HG03280 (cell line): Measurements from ENCODE around the gene ATRN.

Experiments
- ATAC-seq: cut with Tn5 transposase; IDR thresholded peaks from one replicate; pipeline ENCODE4 v1.9.1; 2021; ENCODE audit warnings: mild to moderate bottlenecking, moderate library complexity; ENCODE audit not compliant: unreplicated experiment

The ATRN gene

GRCh38 chr20:3672547-3673171 is 201.8 kb downstream of the ATRN start:
- no peak for ATAC-seq

DNA sequence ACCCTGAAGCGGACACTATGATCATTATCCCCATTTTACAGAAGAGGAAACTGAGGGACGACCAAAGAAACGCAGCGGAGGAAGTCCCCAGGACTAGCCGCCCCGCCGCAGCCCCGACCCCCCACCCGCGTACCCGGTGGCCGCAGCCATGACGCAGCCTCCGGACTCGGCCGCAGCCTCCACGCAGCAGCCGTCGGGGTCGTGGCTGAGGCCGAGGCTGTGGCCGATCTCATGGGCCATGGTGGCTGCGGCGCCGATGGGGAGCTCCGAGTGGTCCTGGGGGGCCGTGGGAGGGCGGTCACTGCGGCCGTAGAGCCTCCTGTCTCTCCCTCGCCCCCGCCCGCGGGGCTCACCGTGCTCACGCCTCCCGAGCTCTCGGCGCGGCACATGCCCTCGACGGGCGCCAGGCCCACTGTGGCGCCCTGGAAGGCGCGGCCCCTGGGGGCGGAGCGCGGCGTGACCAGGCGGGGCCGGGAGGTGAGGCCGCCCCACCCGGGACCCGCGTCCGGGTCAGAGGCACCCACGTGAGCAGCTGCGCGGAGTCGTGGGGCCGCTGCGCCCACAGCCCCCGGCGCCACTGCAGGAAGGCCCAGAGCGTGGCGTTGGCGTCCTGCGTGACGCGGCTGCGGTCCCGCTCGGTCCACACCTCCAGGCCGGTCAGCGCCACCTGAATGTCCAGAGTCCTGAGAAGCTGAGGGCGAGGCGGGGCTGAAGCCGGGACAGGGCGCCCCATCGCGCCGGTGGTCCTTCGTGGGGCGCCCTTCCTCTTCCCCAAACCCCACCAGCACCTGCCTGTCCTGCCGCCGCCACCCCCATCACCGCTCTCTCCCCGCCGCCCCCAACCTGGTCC is 202.6 kb downstream of the ATRN start:
- ATAC-seq, result no peak

GRCh38 chr20:3674447-3674846 is 203.6 kb downstream of the ATRN start:
- ATAC-seq, result no peak

- ATAC-seq, result no peak
Measured at GRCh38 chr20:3674995-3675900, 204.4 kb downstream of the ATRN start.

DNA sequence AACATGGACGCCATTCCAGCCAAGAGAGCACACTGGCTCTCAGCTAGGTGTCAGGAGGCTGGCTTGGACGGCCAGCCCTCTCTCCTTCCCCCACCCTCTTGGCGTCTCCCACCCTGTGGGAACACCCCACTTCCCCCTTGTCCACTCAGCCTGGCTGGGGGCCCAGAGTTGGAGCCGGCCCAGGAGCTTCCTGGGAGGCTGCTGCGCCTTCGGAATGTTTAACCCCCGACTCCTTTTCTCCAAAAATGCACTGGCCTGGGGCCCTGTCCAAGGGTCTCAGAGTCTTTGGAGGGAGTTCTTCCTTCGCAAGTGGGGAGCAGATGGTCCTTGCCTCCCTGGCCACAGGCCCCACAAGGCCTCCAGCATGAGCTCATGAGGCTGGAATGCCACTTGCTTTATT is 206.9 kb downstream of the ATRN start:
- ATAC-seq, result no peak

DNA sequence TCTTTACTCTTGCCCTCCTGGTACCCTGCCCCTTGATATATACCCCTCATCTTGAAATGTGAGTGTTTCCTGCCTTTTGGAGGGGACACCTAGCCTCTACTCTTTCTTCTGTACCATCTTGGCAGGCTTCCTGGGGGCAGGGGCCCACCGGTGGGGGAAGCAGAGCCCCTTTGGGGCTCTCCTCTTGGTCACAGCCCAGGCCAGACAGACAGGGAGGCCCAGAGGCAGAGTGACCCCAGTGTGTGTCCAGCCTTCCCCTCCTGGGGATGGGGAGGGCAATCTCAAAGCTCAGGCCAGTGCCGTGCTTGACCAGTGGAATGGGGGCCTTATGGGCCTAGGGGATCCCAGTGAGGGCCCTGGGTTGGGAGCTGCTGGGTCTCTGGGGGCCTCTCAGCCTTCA is 207.4 kb downstream of the ATRN start:
- no peak for ATAC-seq

DNA sequence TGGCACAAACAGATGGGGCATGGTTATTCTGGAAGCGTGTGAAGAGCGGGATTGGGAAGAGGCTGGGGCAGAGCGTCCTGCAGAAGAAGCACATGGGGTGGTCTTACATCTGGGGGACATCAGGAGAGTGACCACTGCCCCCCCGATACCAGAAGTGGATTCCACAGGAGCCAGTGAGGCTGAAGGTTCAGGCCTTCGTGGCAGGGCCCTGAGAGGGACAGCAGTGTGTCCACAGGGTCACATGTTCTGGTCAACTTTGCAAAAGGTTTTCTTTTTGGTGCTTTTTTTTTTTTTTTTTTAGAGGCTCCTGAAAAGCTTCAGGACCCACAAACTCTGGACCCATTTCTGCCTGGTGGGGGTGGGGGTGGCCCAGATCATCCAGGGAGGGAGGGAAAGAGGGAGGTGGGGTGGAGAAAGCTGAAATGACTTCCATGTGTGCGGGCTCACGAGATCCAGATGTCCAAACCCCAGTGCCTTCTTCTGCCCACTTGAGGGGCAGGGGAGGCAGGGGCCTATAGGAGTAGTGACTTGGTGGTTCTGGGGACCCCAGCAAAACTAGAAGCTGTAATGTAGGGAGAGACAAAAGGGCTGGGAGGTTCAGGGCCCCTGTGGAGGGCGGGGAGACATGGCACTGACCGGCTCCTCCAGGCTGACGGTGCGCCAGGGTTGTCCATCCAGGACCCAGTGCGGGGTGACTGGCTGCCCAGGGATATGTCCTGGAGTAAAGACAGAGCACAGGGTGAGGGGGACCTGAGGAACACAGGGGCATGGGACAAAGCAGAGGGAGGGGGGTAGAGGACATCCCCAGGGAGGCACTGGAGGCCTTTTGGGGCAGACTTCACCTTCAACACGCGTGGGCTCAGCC is 208.3 kb downstream of the ATRN start:
- ATAC-seq, result no peak

DNA sequence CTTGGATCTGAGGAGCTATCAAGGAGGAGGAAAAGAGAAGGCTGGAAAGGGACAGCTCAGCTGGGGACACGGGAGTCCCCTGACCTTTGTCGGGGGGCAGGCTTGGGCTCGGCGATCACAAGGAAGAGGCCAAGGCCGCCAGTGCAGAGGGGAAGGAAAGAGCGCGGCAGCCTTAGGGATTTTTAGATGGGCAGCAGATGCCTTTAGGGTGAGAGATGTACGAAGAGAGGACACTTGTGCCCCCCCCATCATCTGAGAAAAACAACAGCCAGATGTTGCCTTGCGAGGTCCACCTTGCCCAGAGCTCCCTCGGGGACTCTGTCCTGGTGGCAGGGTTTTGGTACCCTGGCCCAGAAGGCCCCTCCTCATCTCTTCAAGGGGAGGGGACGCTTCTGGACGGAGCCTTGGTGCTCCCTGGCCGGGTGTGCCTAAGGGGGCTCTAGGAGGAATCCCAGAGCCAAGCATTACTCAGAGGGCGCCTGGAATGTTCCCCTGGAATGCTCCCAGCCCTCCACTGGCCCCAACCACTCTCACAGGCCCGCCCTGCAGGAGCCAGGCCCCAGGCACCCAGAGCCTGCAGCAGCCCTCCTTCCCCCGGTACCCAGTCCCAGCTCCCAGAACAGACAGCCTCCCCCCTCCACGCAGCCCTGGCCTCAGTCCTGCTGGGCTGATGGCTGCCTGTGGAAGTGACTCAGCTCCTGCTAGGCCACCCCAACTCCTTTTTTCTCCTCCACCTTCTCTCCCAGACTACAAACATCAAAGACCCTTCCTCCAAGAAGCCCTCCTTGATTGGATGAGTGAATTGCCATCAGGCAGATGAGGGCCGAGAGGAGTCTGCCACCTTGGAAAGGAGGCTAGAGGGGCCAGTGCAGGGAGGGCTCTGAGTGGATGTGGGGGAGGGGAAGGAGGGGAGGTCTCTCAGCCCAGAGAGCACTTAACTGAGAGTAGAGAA is 209.2 kb downstream of the ATRN start:
- no peak for ATAC-seq

- ATAC-seq, result no peak
Measured at GRCh38 chr20:3680701-3681351, 210.0 kb downstream of the ATRN start.

GRCh38 chr20:3681352-3681930 is 210.6 kb downstream of the ATRN start:
- no peak for ATAC-seq

DNA sequence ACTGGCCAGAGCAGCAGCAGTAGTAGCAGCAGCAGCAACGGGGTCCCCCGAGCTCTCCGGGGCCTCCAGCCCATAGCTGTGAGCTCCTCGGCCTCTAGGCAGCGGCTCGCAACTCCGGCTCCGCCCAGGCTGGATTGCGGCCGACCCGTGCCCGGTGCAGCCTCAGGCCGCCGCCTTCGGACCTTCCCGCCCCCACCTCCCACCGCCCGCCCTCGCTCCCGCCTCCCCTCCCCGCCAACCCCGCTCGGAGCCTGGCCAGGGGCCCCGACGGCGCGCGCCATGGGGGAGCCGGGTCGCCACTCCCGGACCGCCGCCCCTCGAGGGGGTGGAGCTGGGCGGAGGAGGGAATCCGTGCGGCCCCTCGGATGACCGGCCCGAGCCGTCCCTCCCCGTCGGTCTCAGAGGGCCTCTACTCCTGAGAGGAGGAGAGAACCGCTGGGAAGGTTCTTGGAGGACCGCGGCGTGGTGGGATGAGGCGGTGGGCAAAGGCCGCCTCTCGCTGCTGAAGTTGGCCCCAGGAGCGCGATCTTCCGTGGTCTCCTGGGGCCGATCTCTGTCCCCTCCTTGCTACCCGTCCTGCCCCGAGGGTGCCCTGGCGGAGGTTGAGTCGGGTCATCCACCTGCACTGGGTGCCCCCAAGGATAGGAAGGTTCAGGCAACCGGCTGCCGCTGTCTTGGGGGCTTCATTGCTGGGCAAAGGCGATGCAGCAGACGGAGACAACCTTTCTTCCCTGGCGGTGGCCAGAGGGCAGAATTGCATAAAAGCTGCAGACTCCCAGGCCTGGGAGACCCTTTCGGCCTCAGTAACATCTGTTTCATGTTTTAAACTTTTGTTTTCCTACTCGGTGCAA is 211.3 kb downstream of the ATRN start, which contains the start of gene ADAM33:
Gene ADAM33 (minus strand): TSS at position 80 of the 851 bp plus-strand sequence. CDS start 6 bp downstream, at position 74.
- no peak for ATAC-seq

GRCh38 chr20:3685341-3685740 is 214.5 kb downstream of the ATRN start:
- no peak for ATAC-seq

DNA sequence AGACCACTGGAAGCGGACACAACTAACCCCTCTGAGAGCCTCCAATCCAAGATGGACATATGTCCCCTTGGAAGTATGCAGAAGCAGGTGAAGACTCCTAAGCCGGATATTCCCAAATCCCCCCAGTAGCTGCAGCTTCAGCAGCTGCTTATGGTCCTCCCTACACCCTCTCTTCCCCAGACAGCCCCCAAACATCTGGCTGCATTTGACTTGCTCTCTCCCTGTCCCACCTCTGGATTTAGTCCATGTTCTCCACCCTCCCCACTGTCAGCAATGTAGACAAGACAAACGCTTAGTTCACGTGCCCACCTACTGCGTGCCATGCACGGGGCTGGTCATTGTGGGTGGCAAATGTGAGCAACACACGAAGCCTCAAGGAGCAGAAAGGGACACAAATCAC is 215.6 kb downstream of the ATRN start:
- ATAC-seq, result no peak

DNA sequence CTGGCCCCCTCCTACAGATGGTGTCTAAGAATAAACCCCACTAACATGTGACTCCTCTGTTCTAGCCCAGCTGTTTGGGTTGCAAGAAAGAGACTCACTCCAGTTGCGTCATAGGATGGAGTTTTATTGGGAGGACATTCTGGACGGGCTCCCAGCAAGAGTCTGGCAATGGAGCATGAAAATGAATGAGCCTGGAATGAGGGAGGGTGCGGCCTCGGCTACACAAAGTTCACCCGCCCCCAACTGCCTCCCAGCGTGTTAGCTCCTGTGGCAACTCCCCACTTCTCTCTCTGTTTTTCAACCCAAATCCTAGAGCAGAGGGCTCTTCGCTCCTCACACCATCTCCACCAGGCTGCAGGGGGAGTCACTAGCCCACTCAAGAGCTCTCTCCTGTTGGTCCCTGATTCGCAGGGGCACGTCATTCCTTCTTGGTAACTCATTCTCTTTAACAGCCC is 216.1 kb downstream of the ATRN start:
- no peak for ATAC-seq

DNA sequence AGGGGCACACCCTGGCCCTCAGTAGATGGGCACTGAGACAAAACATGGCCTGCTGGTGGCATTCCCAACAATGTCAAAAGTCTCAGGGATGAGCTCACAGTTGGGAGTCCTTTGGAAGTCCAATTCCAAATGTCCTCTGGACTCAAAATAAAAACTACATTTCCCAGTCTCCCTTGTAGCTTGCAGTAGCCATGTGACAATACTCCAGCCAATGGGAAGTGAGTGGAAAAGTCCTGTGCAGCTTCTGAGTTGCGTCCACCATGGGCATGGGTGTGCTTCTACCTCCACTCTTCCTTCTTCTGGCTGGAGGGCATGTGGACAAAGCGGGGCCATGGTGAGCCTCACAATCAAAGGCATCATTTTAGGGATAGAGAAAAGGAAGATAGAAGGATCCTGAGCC is 216.8 kb downstream of the ATRN start:
- ATAC-seq, result no peak

GRCh38 chr20:3689978-3690377 is 219.2 kb downstream of the ATRN start:
- ATAC-seq, result no peak

GRCh38 chr20:3690413-3690812 is 219.6 kb downstream of the ATRN start:
- no peak for ATAC-seq
